A549 (cell line): ENCODE results near the gene WIF1. TPM values are rescaled to one million over a fixed set of nuclear protein-coding genes. Genes with fewer than 3 reads are reported as not detected.

Experiments
- ATAC-seq, 2 experiments: fragments of 200-7000 bp in 1 of 2; fragments of >200 bp in 1 of 2; cut with Nextera tagmentation in 1 of 2; cut with Tn5 transposase in 1 of 2; 3 replicates each; pipeline versions ENCODE4 v1.8.0 to v1.9.1; 2018 to 2020; ENCODE audit warnings: mild to moderate bottlenecking in 1 of 2, moderate library complexity in 1 of 2
- CTCF ChIA-PET: fragments of 300-600 bp; sonication (Branson Sonifier 250); formaldehyde crosslinking; extraction: SDS; loops from one replicate; lab custom pipeline; 2021; ENCODE audit warnings: antibody characterized with exemption, inconsistent platforms; lab: Yijun Ruan, JAX
- POLR2A ChIA-PET: fragments of 350-600 bp; formaldehyde crosslinking; extraction: SDS; loops from one replicate; lab custom pipeline; 2021; ENCODE audit warnings: antibody characterized with exemption, inconsistent platforms; lab: Yijun Ruan, JAX
- DNase-seq, 2 experiments: peaks; one replicate each; pipeline versions ENCODE4 v3.0.0 to v3.0.0-alpha.2; 2011 to 2016; ENCODE audit warnings: low read depth in 1 of 2, low spot score in 1 of 2
- FAIRE-seq: peaks from 2 replicates; lab custom pipeline; 2011; peaks lifted over from hg19 to GRCh38; lab: Jason Lieb, UNC
- H3K27ac ChIP-seq, 2 experiments: fragments of >200 bp; sonication (Bioruptor Twin); formaldehyde crosslinking; 3 replicates each; pipeline ENCODE4 v1.5.1; 2016 to 2017
- H3K4me1 ChIP-seq: fragments of >200 bp; sonication (Bioruptor Twin); formaldehyde crosslinking; 3 replicates; pipeline ENCODE4 v1.6.1; 2016
- H3K4me2 ChIP-seq: fragments of >200 bp; sonication (Bioruptor Twin); formaldehyde crosslinking; 3 replicates; pipeline ENCODE4 v1.6.1; 2016
- H3K4me3 ChIP-seq: fragments of >200 bp; sonication (Bioruptor Twin); formaldehyde crosslinking; 3 replicates; pipeline ENCODE4 v1.5.1; 2016
- H3K9me3 ChIP-seq: fragments of >200 bp; sonication (Bioruptor Twin); formaldehyde crosslinking; 3 replicates; pipeline ENCODE4 v1.6.1; 2016
- CBX2 ChIP-seq: fragments of 200-600 bp; sonication (generic); IDR thresholded peaks from 2 replicates; pipeline ENCODE4 v1.6.1; 2016; ENCODE audit warnings: low read depth, mild to moderate bottlenecking, borderline replicate concordance
- CBX8 ChIP-seq: fragments of 200-600 bp; sonication (generic); IDR thresholded peaks from 2 replicates; pipeline ENCODE4 v1.6.1; 2016
- CEBPB ChIP-seq, 2 experiments: fragments of >200 bp in 1 of 2; sonication (Bioruptor Twin) in 1 of 2; formaldehyde crosslinking in 1 of 2; IDR thresholded peaks; 2 replicates each; pipeline ENCODE4 v1.6.1; 2012 to 2016
- CHD4 ChIP-seq: fragments of 200-600 bp; sonication (generic); IDR thresholded peaks from 2 replicates; pipeline ENCODE4 v1.6.1; 2016; ENCODE audit warnings: antibody characterized with exemption, mild to moderate bottlenecking, borderline replicate concordance
- CTCF ChIP-seq: fragments of >200 bp; sonication (Bioruptor Twin); formaldehyde crosslinking; IDR thresholded peaks from 3 replicates; pipeline ENCODE4 v1.5.1; 2016
- EHF ChIP-seq: fragments of 250-450 bp; sonication (Bioruptor Pico); IDR thresholded peaks from 2 replicates; pipeline ENCODE4 v1.5.0; 2020; ENCODE audit warnings: mild to moderate bottlenecking
- EHMT2 ChIP-seq: fragments of 200-600 bp; sonication (generic); IDR thresholded peaks from 2 replicates; pipeline ENCODE4 v1.6.1; 2016; ENCODE audit warnings: antibody characterized with exemption, low read depth, mild to moderate bottlenecking, moderate library complexity
- ESRRA ChIP-seq: fragments of 150-350 bp; IDR thresholded peaks from 2 replicates; pipeline ENCODE4 v1.6.1; 2014; ENCODE audit warnings: mild to moderate bottlenecking, low read length, borderline replicate concordance
- FOSL2 ChIP-seq, 2 experiments: fragments of 450-650 bp in 1 of 2; fragments of >200 bp in 1 of 2; sonication (Bioruptor Twin) in 1 of 2; formaldehyde crosslinking; IDR thresholded peaks; 2 replicates each; pipeline versions ENCODE4 v1.5.0 to v1.6.1; 2016 to 2020; ENCODE audit warnings: mild to moderate bottlenecking in 1 of 2, moderate library complexity in 1 of 2
- HDAC2 ChIP-seq: fragments of 200-600 bp; sonication (generic); IDR thresholded peaks from 2 replicates; pipeline ENCODE4 v1.6.1; 2016
- HOXA7 ChIP-seq: fragments of 250-450 bp; sonication (Bioruptor Pico); IDR thresholded peaks from 2 replicates; pipeline ENCODE4 v1.5.0; 2020; ENCODE audit warnings: mild to moderate bottlenecking, moderate library complexity
- HOXB13 ChIP-seq: fragments of 250-450 bp; sonication (Bioruptor Pico); IDR thresholded peaks from 2 replicates; pipeline ENCODE4 v1.5.0; 2020; ENCODE audit warnings: low read depth, mild to moderate bottlenecking, moderate library complexity
- KDM1A ChIP-seq: fragments of 200-600 bp; sonication (generic); IDR thresholded peaks from 2 replicates; pipeline ENCODE4 v1.6.1; 2016; ENCODE audit warnings: low read depth, mild to moderate bottlenecking
- MAFK ChIP-seq: fragments of 450-650 bp; IDR thresholded peaks from 2 replicates; pipeline ENCODE4 v1.6.1; 2014; ENCODE audit not compliant: partially characterized antibody
- MAX ChIP-seq: IDR thresholded peaks from 2 replicates; pipeline ENCODE4 v1.6.1; 2012
- NR3C1 ChIP-seq: fragments of >200 bp; sonication (Bioruptor Twin); formaldehyde crosslinking; IDR thresholded peaks from 3 replicates; pipeline ENCODE4 v1.6.1; 2017
- PHF8 ChIP-seq: fragments of 200-600 bp; sonication (generic); IDR thresholded peaks from 2 replicates; pipeline ENCODE4 v1.6.1; 2016; ENCODE audit warnings: low read depth, mild to moderate bottlenecking, antibody characterized with exemption, moderate library complexity, borderline replicate concordance
- POLR2A ChIP-seq: IDR thresholded peaks from 2 replicates; pipeline ENCODE4 v1.6.1; 2012; ENCODE audit warnings: mild to moderate bottlenecking, low read length
- POLR2AphosphoS2 ChIP-seq: conservative IDR thresholded peaks from 2 replicates; pipeline ENCODE4 v1.6.1; 2012; ENCODE audit warnings: low read length, improper control_type of control experiment, inconsistent platforms
- RCOR1 ChIP-seq: fragments of 150-350 bp; IDR thresholded peaks from 2 replicates; pipeline ENCODE4 v1.6.1; 2014; ENCODE audit warnings: antibody characterized with exemption, low read length, low read depth
- RFX5 ChIP-seq: fragments of 450-650 bp; IDR thresholded peaks from 2 replicates; pipeline ENCODE4 v1.7.1; 2014; ENCODE audit warnings: antibody characterized with exemption, mild to moderate bottlenecking, moderate library complexity
- RNF2 ChIP-seq: fragments of 200-600 bp; sonication (generic); IDR thresholded peaks from 2 replicates; pipeline ENCODE4 v1.6.1; 2016; ENCODE audit warnings: low read depth, mild to moderate bottlenecking, antibody characterized with exemption, moderate library complexity, borderline replicate concordance
- SMC3 ChIP-seq: fragments of >200 bp; sonication (Bioruptor Twin); formaldehyde crosslinking; IDR thresholded peaks from 3 replicates; pipeline ENCODE4 v1.6.1; 2018; ENCODE audit warnings: inconsistent platforms
- SREBF2 ChIP-seq: fragments of 450-650 bp; IDR thresholded peaks from 2 replicates; pipeline ENCODE4 v1.6.1; 2014; ENCODE audit warnings: mild to moderate bottlenecking, moderate library complexity
- TP53 ChIP-seq: fragments of 250-450 bp; sonication (Bioruptor Pico); IDR thresholded peaks from 2 replicates; pipeline ENCODE4 v1.5.0; 2021; ENCODE audit warnings: mild to moderate bottlenecking, moderate library complexity
- ZFP36 ChIP-seq: fragments of 450-650 bp; IDR thresholded peaks from 2 replicates; pipeline ENCODE4 v1.6.1; 2014; ENCODE audit warnings: borderline replicate concordance; ENCODE audit not compliant: partially characterized antibody
- ZNF302 ChIP-seq: fragments of 250-450 bp; sonication (Bioruptor Pico); IDR thresholded peaks from 2 replicates; pipeline ENCODE4 v1.9.0; 2021; ENCODE audit warnings: inconsistent platforms, mild to moderate bottlenecking, moderate library complexity
- WGBS: methylation state at CpG from one replicate; pipeline ENCODE4 v1.1.6; 2017; ENCODE audit errors: missing lambda C conversion rate; 5-methylcytosine and 5-hydroxymethylcytosine counted together
- polyA plus RNA-seq, 4 experiments: library from polyadenylated mRNA; depleted of rRNA in 3 of 4; stranded (reverse); fragments of >200 nt; fragmentation: RNase III in 1 of 4; extraction: RNeasy Plus Mini Kit Qiagen cat#74134 plus additional on column Dnase treatment in 1 of 4; gene quantifications; 2 replicates in 3 of 4; 3 replicates in 1 of 4; pipeline ENCODE4 v1.2.3, GENCODE V29; 2011 to 2017
- TF ChIP-seq, protein P1 (sequence below): IDR thresholded peaks from 2 replicates; pipeline ENCODE4 v1.6.1; 2012; ENCODE audit warnings: low read depth, borderline replicate concordance
- TF ChIP-seq, protein P2 (sequence below): fragments of >200 bp; sonication (Bioruptor Twin); formaldehyde crosslinking; IDR thresholded peaks from 2 replicates; pipeline ENCODE4 v1.6.1; 2016
- TF ChIP-seq, protein P3 (sequence below): IDR thresholded peaks from 2 replicates; pipeline ENCODE4 v1.6.1; 2012
- TF ChIP-seq, protein P4 (sequence below): fragments of 450-650 bp; IDR thresholded peaks from 2 replicates; pipeline ENCODE4 v1.6.1; 2014; ENCODE audit warnings: antibody characterized with exemption

Gene WIF1
- polyA plus RNA-seq, 2 of the 4 experiments (the other 2 are of a cell fraction): not detected

DNA sequence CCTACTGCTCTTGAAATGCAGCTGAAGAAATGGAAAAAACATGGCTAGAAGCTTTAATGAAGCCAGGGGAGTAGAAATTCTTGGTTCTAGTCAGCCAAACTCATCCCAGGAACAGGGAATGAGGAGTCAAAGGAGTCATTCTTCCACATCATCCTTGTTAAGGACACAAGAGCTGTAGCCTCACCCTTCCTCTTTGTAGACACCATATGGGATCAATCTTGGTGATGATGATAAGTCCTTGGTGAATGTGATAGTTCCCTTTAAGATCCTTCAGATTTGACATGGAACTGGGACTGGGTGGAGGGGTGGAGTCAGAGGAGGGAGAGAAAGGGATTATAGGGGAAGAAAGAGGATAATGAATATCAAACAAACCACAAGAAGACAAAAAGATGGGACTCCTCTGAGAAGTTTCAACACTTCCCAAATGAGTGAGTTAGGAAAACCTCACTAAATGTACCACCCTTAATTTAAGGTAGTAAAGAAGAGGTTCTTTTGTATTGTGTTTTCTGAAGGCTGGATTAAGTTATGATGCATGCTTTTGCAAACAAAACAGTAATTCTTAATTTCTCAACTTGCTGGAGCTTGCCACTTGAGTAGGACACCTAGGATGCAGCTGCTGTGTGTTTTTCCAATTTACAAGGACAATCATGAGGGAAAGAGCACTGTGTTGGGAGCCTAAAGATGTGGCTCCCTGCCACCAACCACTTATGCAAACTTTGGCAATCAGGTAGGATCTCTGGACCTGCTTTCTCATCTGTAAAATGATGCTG, 104.0 kb downstream of the WIF1 start:
- DNase-seq (no peak), FAIRE-seq (no peak)
- no peak overlapping the region for H3K27ac ChIP-seq
- H3K9me3 ChIP-seq: no peaks in the 10 kb centered on the region
- TF ChIP-seq, protein P1, sequence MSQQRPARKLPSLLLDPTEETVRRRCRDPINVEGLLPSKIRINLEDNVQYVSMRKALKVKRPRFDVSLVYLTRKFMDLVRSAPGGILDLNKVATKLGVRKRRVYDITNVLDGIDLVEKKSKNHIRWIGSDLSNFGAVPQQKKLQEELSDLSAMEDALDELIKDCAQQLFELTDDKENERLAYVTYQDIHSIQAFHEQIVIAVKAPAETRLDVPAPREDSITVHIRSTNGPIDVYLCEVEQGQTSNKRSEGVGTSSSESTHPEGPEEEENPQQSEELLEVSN: no peak
- TF ChIP-seq, protein P2, sequence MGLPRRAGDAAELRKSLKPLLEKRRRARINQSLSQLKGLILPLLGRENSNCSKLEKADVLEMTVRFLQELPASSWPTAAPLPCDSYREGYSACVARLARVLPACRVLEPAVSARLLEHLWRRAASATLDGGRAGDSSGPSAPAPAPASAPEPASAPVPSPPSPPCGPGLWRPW: no peak
- TF ChIP-seq POLR2AphosphoS2 (no peak), NR3C1 (no peak), CEBPB (IDR thresholded peaks at IDR 0.05) (no peak), PHF8 (no peak), CHD4 (no peak), TP53 (CRISPR knock-in tag) (no peak), HOXB13 (CRISPR knock-in tag) (no peak), RFX5 (no peak), CBX2 (no peak), ZFP36 (no peak), ZNF302 (CRISPR knock-in tag) (no peak), HDAC2 (no peak), SREBF2 (no peak), EHMT2 (no peak), ESRRA (no peak), KDM1A (no peak), CBX8 (no peak)
- TF ChIP-seq, protein P3, sequence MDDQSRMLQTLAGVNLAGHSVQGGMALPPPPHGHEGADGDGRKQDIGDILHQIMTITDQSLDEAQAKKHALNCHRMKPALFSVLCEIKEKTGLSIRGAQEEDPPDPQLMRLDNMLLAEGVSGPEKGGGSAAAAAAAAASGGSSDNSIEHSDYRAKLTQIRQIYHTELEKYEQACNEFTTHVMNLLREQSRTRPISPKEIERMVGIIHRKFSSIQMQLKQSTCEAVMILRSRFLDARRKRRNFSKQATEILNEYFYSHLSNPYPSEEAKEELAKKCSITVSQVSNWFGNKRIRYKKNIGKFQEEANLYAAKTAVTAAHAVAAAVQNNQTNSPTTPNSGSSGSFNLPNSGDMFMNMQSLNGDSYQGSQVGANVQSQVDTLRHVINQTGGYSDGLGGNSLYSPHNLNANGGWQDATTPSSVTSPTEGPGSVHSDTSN: no peak
- TF ChIP-seq, all 56 proteins: peak for 0
- Histone ChIP-seq H3K4me3 (no peak overlapping the region), H3K4me2 (no peak overlapping the region), H3K4me1 (no peaks in the 10 kb centered on the region)
- POLR2A ChIA-PET: no interaction called here
- CTCF ChIA-PET: interaction anchor here (0.7 kb wide), 1 partner anchor 90 kb away, joined by 3 read pairs; no protein-coding TSS in a partner anchor
- ATAC-seq: no peak

DNA sequence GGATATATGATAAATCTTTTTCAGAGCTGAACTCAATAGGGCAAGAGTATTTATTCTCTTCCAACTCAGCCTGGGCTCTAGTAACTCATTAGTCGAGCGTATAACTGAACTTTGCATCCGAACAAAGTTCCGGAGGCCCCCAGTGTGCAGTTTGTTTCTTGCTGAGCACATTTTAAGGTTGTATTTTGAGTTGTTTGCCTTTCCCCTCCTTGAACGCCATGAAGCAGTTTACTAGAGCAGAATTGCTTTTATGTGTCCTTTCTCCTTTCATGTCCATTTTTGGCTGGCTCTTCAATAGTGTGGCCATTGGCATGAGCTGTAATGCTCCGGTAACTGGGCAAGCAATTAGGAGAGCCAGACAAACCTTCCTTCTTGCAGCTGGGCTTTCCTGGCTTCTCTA, 105.3 kb downstream of the WIF1 start:
- ChIA-PET CTCF (interaction anchor here (0.6 to 1.5 kb wide), 2 partner anchors 90 to 377 kb away, joined by 3 read pairs; no protein-coding TSS in a partner anchor), POLR2A (no interaction called here)
- DNase-seq: no peak
- Histone ChIP-seq H3K4me1 (no peaks in the 10 kb centered on the region), H3K4me3 (no peak overlapping the region), H3K4me2 (no peak overlapping the region), H3K9me3 (no peaks in the 10 kb centered on the region), H3K27ac (no peak overlapping the region)
- no peak for FAIRE-seq
- ATAC-seq: no peak
- 47% methylated on average over 6 of the region's 6 CpGs for WGBS
- no peak for TF ChIP-seq FOSL2 (IDR thresholded peaks at IDR 0.05)
- TF ChIP-seq FOSL2 (CRISPR knock-in tag; IDR thresholded peaks at IDR 0.05): no peak
- TF ChIP-seq, protein P2: no peak
- no peak for TF ChIP-seq RCOR1
- no peak for TF ChIP-seq EHF
- TF ChIP-seq CEBPB (IDR thresholded peaks at IDR 0.05): no peak
- no peak for TF ChIP-seq MAFK
- TF ChIP-seq HOXA7 (CRISPR knock-in tag): no peak
- TF ChIP-seq SREBF2: no peak
- TF ChIP-seq, protein P4, sequence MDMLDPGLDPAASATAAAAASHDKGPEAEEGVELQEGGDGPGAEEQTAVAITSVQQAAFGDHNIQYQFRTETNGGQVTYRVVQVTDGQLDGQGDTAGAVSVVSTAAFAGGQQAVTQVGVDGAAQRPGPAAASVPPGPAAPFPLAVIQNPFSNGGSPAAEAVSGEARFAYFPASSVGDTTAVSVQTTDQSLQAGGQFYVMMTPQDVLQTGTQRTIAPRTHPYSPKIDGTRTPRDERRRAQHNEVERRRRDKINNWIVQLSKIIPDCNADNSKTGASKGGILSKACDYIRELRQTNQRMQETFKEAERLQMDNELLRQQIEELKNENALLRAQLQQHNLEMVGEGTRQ: no peak
- TF ChIP-seq TP53 (CRISPR knock-in tag): no peak
- no peak for TF ChIP-seq EHMT2
- no peak for TF ChIP-seq PHF8
- TF ChIP-seq NR3C1: no peak
- no peak for TF ChIP-seq CBX8
- TF ChIP-seq POLR2A: no peak
- no peak for TF ChIP-seq RNF2
- no peak for TF ChIP-seq SMC3
- no peak for TF ChIP-seq MAX
- TF ChIP-seq CTCF: no peak
- TF ChIP-seq ZFP36: no peak
- TF ChIP-seq, all 56 proteins: peak for 0
